ENCODE measurements around the gene FKBP5.

Gene FKBP5

GRCh38 chr6:35728683-35729678 lies 40.3 kb upstream of the FKBP5 start:
- in situ Hi-C loops (cut with HindIII; ENCODE audit: low pct_ligation_motif_present, low sequenced_read_pairs): no loop called here
- Histone ChIP-seq H3K27me3 (replicated peaks) (no peaks in the 10 kb centered on the region), H3K27ac (peak overlapping the region; percentile 76), H3K36me3 (replicated peaks) (no peaks in the 10 kb centered on the region), H3K4me3 (ENCODE audit: low read depth, low read length) (no peak overlapping the region)
- DNase-seq: no peak
- TF ChIP-seq, protein P1, sequence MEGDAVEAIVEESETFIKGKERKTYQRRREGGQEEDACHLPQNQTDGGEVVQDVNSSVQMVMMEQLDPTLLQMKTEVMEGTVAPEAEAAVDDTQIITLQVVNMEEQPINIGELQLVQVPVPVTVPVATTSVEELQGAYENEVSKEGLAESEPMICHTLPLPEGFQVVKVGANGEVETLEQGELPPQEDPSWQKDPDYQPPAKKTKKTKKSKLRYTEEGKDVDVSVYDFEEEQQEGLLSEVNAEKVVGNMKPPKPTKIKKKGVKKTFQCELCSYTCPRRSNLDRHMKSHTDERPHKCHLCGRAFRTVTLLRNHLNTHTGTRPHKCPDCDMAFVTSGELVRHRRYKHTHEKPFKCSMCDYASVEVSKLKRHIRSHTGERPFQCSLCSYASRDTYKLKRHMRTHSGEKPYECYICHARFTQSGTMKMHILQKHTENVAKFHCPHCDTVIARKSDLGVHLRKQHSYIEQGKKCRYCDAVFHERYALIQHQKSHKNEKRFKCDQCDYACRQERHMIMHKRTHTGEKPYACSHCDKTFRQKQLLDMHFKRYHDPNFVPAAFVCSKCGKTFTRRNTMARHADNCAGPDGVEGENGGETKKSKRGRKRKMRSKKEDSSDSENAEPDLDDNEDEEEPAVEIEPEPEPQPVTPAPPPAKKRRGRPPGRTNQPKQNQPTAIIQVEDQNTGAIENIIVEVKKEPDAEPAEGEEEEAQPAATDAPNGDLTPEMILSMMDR (IDR thresholded peaks at IDR 0.05; ENCODE audit: low read depth, low read length, missing control alignments): no peak

- peak overlapping the region; percentile 48 for H3K4me3 ChIP-seq (ENCODE audit: low read depth, low read length)
- TF ChIP-seq, protein P1 (IDR thresholded peaks at IDR 0.05; ENCODE audit: low read depth, low read length, missing control alignments): peak; percentile 3
- peak; percentile 94 for DNase-seq
- in situ Hi-C loops (cut with HindIII; ENCODE audit: low pct_ligation_motif_present, low sequenced_read_pairs): no loop called here
- H3K27me3 ChIP-seq (replicated peaks): no peaks in the 10 kb centered on the region
- H3K36me3 ChIP-seq (replicated peaks): no peaks in the 10 kb centered on the region
- H3K27ac ChIP-seq: peak overlapping the region; percentile 89
Observed at GRCh38 chr6:35727935-35728682, 39.4 kb upstream of the FKBP5 start.

DNA sequence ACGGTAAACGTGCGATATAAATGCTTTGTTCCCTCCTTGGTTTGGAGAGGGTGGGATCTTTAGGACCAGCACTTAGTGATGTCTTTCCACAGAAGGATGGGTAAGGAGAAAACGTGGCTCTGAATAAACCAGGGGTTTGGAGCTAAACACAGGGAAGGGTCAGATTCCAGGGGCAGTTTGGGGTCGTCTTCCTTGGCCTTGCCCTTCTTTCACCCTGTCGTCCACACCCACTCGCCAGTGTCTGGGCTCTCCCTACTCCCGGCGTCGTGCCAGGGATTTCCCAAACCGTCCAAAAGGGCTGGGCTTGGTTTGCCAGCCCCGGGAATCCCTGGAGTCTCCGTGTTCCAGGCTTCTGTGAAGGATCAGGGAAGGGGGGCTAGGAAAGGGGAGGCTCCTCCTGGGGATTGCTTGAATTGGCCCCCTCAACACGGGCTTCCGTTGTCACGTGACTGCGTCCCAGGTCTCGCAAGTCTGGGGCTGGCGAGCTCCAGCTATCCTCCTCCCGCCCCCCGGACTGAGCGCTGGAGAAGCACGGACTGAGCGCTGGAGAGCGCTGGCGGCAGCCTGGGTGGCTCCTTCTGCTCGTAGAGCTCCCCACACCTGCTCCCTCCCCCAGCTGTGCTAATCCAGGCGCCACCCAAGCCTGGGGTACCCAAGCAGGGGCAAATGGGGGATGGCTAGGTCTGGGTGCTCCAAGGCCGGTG lies 38.7 kb upstream of the FKBP5 start:
- Histone ChIP-seq H3K36me3 (replicated peaks) (no peaks in the 10 kb centered on the region), H3K27me3 (replicated peaks) (no peaks in the 10 kb centered on the region), H3K4me3 (ENCODE audit: low read depth, low read length) (peak overlapping the region; percentile 48), H3K27ac (peak overlapping the region; percentile 89)
- DNase-seq: peak; percentile 54
- TF ChIP-seq, protein P1 (IDR thresholded peaks at IDR 0.05; ENCODE audit: low read depth, low read length, missing control alignments): peak; percentile 8
- in situ Hi-C loops (cut with HindIII; ENCODE audit: low pct_ligation_motif_present, low sequenced_read_pairs): no loop called here

DNA sequence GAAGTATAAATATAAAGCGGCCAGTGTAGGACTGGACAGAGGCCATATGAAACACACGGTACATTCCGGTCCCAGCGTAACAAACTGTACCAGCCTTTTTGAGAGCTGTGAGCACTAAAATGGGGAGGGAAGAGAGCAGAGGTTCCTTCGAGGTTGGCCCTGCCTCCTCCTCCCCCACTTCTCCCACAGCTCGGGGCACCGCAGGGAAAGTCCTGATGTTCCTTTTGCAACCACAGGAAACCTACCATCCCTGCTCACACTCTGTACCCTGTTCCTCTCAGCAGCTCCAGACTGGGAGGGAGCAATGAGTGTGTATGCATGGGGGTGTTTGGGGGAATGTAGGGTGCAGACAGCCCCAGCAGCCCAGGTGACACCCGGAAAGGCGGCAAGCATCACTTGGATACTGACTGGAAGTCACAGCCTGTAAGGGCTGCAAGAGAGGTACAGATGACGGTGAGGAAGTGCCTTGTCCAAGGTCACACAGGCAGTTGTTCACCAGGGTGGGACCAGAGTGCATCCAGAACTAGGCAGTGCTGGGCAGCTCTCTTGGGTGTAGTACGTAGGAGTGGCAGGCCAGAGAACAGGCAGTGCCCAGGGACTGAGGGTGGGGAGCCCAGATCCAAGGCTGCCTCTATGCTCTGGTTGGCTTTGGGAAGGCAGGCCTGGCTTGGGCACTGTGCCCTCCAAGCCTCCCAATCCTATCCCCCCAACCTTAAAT lies 37.2 kb upstream of the FKBP5 start:
- Histone ChIP-seq H3K27me3 (replicated peaks) (no peaks in the 10 kb centered on the region), H3K27ac (peak overlapping the region; percentile 89), H3K36me3 (replicated peaks) (no peaks in the 10 kb centered on the region), H3K4me3 (ENCODE audit: low read depth, low read length) (no peak overlapping the region)
- in situ Hi-C loops (cut with HindIII; ENCODE audit: low pct_ligation_motif_present, low sequenced_read_pairs): no loop called here
- TF ChIP-seq, protein P1 (IDR thresholded peaks at IDR 0.05; ENCODE audit: low read depth, low read length, missing control alignments): no peak
- DNase-seq: peak; percentile 39

GRCh38 chr6:35725081-35725708 lies 36.5 kb upstream of the FKBP5 start:
- TF ChIP-seq, protein P1 (IDR thresholded peaks at IDR 0.05; ENCODE audit: low read depth, low read length, missing control alignments): no peak
- H3K36me3 ChIP-seq (replicated peaks): no peaks in the 10 kb centered on the region
- peak overlapping the region; percentile 89 for H3K27ac ChIP-seq
- H3K4me3 ChIP-seq (ENCODE audit: low read depth, low read length): no peak overlapping the region
- H3K27me3 ChIP-seq (replicated peaks): no peaks in the 10 kb centered on the region
- in situ Hi-C loops (cut with HindIII; ENCODE audit: low pct_ligation_motif_present, low sequenced_read_pairs): no loop called here
- no peak for DNase-seq
